Neural progenitor cell (in vitro differentiated cells): ENCODE measurements around the gene ANGEL1.

Source experiments
- EZH2 ChIP-seq: fragments of 200-600 bp; sonication (generic); IDR thresholded peaks from 2 replicates; pipeline ENCODE4 v1.6.1; 2017; ENCODE audit warnings: antibody characterized with exemption, mild to moderate bottlenecking, moderate library complexity
- EZH2phosphoT487 ChIP-seq: fragments of 200-600 bp; sonication (generic); IDR thresholded peaks from 2 replicates; pipeline ENCODE4 v1.6.1; 2017; ENCODE audit warnings: antibody characterized with exemption
- TF ChIP-seq, protein P1 (sequence below): fragments of 200-600 bp; sonication (generic); IDR thresholded peaks from 2 replicates; pipeline ENCODE4 v1.5.1; 2017; ENCODE audit warnings: antibody characterized with exemption, mild to moderate bottlenecking

GRCh38 chr14:76855066-76855465 lies 42.4 kb upstream of the ANGEL1 start:
- TF ChIP-seq, protein P1, sequence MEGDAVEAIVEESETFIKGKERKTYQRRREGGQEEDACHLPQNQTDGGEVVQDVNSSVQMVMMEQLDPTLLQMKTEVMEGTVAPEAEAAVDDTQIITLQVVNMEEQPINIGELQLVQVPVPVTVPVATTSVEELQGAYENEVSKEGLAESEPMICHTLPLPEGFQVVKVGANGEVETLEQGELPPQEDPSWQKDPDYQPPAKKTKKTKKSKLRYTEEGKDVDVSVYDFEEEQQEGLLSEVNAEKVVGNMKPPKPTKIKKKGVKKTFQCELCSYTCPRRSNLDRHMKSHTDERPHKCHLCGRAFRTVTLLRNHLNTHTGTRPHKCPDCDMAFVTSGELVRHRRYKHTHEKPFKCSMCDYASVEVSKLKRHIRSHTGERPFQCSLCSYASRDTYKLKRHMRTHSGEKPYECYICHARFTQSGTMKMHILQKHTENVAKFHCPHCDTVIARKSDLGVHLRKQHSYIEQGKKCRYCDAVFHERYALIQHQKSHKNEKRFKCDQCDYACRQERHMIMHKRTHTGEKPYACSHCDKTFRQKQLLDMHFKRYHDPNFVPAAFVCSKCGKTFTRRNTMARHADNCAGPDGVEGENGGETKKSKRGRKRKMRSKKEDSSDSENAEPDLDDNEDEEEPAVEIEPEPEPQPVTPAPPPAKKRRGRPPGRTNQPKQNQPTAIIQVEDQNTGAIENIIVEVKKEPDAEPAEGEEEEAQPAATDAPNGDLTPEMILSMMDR, result no peak
- TF ChIP-seq EZH2phosphoT487 (no peak), EZH2 (no peak)
